Measurements from ENCODE around the gene STK10.

Gene STK10

DNA sequence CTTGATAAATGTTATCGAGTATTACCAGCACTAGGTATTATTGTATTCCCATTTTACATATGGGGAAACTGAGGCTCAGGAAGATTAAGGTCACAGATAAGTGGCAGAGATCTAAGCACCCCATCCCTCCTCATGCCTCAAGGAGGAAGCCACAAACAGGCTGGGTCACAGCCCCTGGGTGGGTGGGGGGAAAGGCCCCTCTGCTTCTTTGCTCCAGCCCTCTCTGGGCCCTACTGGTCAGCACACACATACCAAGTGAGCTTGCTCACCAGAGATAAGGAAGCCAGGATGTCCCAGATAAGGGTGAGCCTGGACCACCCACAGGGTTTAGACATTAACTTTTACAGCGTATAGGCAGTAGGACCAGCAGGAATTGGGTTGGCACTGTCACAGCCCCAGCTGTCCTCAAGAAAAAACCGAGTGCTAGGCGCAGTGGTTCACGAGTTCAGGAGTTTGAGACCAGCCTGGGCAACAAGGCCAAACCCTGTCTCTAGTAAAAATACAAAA is 45.3 kb downstream of the STK10 start:
- no peak for DNase-seq (ENCODE audit: low read depth in 2 of 2)

- DNase-seq (ENCODE audit: low read depth in 2 of 2): no peak
Measured at GRCh38 chr5:172141949-172142319, 46.1 kb downstream of the STK10 start.

DNA sequence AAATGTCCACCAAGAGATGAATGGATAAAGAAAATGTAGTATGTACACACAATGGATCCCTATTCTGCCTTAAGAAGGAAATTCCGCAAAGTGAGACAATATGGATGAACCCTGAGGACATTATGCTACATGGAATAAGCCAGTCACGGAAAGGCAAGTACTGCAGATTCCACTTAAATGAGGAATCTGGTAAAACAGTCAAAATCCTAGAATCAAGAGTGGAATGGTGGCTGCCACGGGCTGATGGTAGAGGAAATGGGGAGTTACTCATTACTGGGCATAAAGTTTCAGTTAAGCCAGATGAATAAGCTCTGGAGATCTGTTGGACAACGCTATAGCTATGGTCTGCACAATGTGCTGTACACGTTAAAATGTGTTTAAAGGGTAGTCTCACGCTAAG is 47.2 kb downstream of the STK10 start:
- no peak for DNase-seq (ENCODE audit: low read depth in 2 of 2)

- DNase-seq (ENCODE audit: low read depth in 2 of 2): no peak
Measured at GRCh38 chr5:172140120-172140519, 47.9 kb downstream of the STK10 start.

- no peak for DNase-seq (ENCODE audit: low read depth in 2 of 2)
Measured at GRCh38 chr5:172137046-172137445, 51.0 kb downstream of the STK10 start.

GRCh38 chr5:172133359-172134029 is 54.5 kb downstream of the STK10 start:
- DNase-seq (ENCODE audit: low read depth in 2 of 2): no peak

DNA sequence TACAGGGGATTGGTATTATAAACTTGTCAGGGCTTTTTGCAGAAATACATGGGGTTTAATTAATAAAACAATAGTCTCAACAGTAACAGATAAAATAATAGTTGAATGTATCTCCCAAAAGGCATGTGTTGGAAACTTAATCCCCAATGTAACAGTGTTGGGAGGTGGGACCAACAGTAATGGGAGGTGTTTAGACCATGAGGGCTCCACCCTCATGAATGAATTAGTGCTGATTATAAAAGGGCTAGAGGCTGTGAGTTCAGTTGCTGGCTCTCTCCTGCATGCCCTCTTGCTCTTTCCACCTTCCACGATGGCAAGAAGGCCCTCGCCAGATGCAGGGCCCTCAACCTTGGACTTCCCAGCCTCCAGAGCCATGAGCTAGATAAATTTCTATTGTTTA is 56.3 kb downstream of the STK10 start:
- DNase-seq (ENCODE audit: low read depth in 2 of 2): no peak

DNA sequence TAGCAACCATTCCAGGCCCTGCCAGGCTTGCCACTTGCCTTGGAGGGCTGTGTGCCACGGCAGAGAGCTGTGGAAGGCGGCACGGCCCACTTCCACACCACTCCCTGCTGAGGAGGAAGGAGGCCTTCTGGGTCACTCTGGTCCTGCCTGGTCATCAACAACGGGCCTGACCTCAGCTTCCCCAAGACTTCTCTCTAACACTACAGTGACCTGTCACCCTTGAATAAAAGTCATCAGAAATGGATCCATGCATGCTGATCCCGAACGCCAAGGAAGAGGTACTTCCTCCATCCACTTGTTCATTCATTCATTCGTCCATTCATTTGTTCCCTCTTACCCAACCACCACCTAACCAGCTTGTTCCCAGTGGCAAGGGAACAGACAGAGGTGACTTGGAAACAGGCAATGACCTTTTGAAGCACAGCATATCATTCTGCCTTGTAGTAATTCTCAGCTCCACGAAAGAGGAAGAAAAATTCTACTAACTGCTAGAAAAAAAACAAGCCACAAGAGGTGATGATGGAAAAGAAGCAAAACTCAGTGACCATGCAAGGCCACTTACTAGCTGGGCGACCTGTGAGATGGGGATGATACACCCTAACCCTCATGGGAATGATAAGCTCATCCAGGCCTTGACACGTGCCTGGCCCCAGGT is 58.6 kb downstream of the STK10 start:
- DNase-seq (ENCODE audit: low read depth in 2 of 2): no peak

DNA sequence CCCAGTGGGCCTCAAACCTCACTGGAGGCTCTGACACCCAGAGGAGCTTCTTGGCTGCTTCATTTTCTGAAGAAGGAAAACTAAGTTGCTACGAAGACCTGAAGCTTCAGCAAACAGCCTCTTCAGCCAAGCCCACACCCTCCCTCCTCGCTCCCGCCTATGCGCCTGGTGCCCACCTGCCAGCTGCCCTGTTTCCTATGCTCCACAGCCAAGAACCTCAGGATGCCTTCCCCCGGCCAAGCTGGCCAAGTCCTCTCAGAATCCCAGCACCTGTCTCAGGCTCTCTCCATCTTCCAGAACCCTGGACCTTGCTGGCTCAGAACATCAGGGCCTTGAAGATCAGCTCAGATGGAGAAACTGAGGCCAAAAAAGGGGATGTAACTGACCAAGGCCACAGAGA is 60.4 kb downstream of the STK10 start:
- DNase-seq (ENCODE audit: low read depth in 2 of 2): no peak

- DNase-seq (ENCODE audit: low read depth in 2 of 2): no peak
Measured at GRCh38 chr5:172123269-172123692, 64.7 kb downstream of the STK10 start.

GRCh38 chr5:172119921-172120688 is 67.9 kb downstream of the STK10 start:
- DNase-seq (ENCODE audit: low read depth in 2 of 2): no peak

GRCh38 chr5:172118891-172119290 is 69.1 kb downstream of the STK10 start:
- no peak for DNase-seq (ENCODE audit: low read depth in 2 of 2)

DNA sequence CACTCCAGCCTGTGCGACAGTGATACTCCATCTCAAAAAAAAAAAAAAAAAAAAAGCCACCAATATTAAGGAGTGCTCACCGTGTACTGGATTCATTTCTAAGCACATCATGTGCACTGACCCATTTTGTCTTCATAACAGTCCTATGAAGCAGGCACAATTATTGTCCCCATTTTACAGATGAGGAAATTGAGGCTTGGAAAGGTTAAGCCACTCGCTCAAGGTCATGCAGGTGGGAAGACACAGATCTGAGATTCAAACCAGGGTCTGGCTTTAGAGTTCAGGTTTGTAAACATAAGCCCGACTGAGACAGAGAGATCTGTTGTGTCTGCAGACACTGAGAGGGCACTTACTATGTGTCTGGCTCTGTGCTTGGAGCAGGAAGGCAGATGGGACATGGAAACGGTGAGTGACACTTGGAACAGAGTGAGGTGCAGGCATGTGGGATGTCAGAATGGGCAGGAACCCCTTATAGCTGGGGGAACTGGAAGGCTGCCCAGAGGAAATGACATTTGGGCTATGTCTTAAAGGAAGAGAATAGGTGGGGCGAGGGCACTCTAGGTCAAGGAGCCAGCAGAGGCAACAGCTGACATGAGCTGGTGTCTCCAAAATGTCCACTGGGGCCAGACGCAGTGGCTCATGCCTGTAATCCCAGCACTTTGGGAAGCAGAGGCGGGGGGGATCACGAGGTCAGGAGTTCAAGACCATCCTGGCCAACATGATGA is 69.9 kb downstream of the STK10 start:
- no peak for DNase-seq (ENCODE audit: low read depth in 2 of 2)

DNA sequence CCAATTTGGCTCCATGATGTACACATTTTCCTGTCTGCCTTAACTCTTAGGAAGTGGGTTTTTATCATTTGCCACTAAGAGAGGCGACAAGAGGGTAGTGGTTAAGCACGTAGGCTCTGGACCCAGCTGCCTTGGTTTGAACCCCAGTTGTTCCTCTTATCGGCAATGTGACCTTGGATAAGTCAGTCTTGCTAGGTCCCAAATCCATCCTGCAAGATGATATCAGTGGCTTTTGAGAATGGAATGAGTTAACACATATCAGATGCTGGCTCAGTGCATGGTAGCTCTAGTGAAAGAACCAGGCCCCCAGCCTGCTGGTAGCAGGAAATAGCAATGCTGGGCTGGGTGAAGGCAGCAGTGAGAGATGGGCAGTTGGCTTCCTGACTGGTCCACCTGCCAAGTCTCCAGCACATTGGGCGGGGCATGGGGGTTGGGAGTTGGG is 72.5 kb downstream of the STK10 start:
- DNase-seq (ENCODE audit: low read depth in 2 of 2): no peak

DNA sequence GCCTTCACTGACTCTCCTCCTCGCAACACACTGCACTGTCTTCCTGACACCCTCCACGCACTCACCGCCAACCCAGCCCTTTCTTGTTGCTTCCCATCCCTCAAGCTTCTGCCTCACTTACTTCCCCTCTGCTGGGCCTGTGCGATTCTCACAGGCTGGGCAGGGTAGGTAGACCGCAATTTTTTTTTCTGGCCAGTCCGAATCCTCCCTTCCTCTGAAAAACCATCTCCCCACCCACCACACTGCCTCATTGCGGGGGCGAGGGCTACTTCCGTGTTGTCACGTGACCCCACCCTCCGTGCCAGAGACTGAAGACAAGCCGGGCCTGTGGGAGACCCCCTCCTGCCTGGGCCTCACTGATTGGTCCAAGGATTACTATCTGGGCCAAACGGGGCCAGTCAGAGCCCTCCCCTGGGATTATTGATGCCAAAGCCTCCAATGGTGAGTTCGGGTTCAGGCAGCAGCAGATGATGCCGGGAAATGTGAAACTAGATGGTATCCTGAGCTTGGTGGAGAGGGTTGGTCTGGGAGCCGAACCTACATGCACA is 73.1 kb downstream of the STK10 start:
- DNase-seq (ENCODE audit: low read depth in 2 of 2): peak; percentile 40 to 49

DNA sequence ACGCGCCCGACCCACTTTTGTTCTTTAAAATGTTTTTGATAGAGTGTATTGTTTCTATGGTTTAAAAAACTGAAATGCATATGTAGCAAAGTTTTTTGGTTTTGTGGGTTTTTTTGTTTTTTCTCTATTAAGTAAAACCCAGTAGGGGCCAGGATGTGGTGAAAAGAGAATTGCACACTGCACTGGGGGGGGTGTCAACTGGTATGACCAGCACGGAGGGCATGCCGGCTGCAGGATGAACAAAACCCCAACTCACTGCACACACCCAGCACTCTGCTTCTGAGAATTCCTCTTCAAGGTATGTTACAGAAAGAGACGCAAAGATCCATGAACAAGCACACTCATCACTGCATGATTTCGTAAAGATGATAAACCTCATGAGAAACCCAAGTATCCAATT is 75.0 kb downstream of the STK10 start:
- DNase-seq (ENCODE audit: low read depth in 2 of 2): peak; percentile 49 to 63

DNA sequence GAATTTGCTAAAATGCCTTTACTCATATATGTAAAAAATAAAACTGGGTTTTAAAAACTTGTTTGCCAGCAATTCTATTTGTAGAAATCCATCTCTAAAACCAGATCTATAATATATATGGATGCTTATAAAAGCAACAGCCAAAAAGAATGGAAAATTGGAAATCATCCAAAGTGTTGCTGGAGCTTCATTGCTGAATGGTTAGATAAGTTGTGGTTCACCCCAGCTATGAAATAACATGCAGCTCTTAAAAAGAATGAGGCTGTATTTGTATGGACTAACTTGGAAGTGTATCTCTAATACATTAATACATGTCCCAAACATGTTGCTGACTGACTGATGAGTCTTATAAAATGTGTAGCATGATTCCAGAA is 76.2 kb downstream of the STK10 start:
- no peak for DNase-seq (ENCODE audit: low read depth in 2 of 2)

DNA sequence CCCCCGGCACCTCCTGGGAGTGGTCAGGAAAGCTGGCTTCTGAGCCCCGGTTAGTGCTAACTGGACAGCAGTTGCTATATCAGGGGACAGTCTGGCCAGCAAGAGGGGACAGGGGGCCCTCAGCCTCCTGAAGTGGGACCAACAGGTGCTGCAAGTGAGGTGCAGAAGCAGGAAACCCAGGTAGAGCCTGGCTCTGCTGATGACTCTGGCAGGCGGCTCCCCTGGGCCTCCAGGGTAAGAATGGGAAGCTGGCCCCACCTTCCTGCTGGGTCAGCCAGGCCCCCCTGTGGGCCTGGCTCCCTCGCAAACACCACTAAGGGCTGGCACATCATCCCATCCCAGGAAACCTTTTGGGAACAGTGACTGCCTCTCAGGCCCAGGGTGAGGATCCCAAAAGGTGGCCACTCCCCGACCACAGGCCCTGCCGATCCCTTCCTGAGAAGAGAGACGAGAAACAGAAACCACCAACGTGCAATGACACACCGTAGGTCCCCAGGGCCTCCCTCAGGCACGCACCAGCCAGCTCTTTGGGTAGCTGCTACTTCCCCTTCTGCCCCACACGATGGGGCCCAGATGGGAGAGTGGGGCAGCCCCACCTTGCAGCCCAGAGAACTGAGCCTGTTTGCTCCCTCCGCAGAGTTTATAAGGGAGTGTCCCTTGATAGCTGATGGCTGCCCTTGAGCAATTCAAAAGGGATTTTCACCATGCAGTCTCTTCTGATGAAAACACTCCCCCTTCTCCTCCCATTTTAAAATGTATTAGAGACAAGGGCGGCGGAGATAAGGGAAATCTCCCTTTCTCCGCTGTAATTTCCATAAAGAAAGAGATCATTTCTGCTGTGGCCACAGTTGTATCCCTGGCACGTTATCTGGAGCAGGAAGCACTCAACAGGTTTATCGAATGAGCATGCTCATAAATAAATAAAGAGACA is 76.8 kb downstream of the STK10 start:
- peak; percentile 36 to 47 for DNase-seq (ENCODE audit: low read depth in 2 of 2)

DNA sequence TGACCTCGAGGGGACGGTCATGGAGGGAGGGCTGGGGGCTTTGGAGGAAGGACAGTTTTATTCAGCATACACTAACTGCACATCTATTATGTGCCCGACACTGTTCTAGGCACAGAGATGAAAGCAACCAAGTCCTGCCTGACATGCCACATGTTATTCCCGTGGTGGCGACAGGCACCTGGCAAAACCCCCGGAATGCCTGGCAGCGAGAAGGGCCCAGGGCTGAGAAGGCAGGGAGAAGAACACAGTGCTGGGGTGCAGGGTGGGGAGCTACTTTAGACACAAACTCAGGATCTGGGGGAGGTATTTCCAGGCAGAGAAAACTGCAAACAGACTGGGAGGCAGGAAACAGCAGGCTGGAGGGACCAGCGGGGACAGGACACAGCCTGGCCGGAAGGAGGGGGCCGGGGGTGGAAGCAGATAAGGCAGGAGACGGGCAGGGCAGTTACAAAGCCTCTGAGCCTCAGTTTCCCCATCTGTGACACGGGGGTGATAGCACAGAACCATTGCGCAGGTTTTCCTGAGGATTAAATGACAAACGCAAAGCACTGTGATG is 77.7 kb downstream of the STK10 start:
- DNase-seq (ENCODE audit: low read depth in 2 of 2): no peak

DNA sequence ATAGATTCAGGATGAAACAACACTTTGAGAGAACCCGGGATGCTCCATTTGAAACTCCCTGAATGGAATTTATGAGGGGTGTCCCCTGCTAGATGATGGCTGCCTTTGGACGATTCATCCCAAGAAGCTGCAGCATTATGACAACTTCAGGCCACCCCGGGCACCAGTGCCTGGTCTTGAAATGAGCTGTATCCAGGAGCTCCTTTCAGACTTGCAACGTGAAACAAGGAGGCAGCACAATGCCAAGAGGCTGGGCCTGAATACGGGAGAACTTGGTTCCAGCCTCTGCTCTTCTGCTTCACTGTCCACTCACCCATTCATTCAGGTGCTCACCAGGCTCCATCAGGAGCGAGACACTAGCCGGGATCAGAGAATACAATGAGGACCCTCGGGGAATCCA is 78.3 kb downstream of the STK10 start:
- no peak for DNase-seq (ENCODE audit: low read depth in 2 of 2)

Data from stimulated activated CD8-positive, alpha-beta memory T cell treated with anti-CD3 and anti-CD28 coated beads, Interleukin-7, amount 100 ng/mL, for 1 hour (primary cell).